Measurements from ENCODE around the gene C10orf90.

The C10orf90 gene

GRCh38 chr10:126407831-126408230 lies 262.7 kb downstream of the C10orf90 start:
- Histone ChIP-seq H3K9ac (ENCODE audit: low read length) (no peak overlapping the region), H3K27me3 (ENCODE audit: low read length) (no peaks in the 10 kb centered on the region), H4K20me1 (ENCODE audit: low read depth, low read length) (no peaks in the 10 kb centered on the region), H3K9me2 (replicated peaks; ENCODE audit: insufficient read depth, low read length) (no peaks in the 10 kb centered on the region), H3K4me2 (ENCODE audit: low read depth, low read length, poor library complexity, severe bottlenecking) (no peak overlapping the region), H3K4me3 (ENCODE audit: insufficient read depth, low read length, poor library complexity, severe bottlenecking) (no peak overlapping the region), H3K79me2 (ENCODE audit: insufficient read depth, low read length) (no peaks in the 10 kb centered on the region), H3K36me3 (ENCODE audit: low read length) (no peaks in the 10 kb centered on the region), H3K9me3 (ENCODE audit: insufficient read depth, low read length) (no peaks in the 10 kb centered on the region), H3K27ac (ENCODE audit: low read depth, low read length) (no peak overlapping the region), H3F3A (ENCODE audit: insufficient read depth) (no peaks in the 10 kb centered on the region), H2AFZ (ENCODE audit: low read depth, low read length, severe bottlenecking) (no peak overlapping the region)
- TF ChIP-seq EZH2phosphoT487 (conservative IDR thresholded peaks at IDR 0.05; ENCODE audit: low read length): no peak
- TF ChIP-seq CTCF (IDR thresholded peaks at IDR 0.05; ENCODE audit: insufficient read depth, low read length, poor library complexity, severe bottlenecking): no peak

DNA sequence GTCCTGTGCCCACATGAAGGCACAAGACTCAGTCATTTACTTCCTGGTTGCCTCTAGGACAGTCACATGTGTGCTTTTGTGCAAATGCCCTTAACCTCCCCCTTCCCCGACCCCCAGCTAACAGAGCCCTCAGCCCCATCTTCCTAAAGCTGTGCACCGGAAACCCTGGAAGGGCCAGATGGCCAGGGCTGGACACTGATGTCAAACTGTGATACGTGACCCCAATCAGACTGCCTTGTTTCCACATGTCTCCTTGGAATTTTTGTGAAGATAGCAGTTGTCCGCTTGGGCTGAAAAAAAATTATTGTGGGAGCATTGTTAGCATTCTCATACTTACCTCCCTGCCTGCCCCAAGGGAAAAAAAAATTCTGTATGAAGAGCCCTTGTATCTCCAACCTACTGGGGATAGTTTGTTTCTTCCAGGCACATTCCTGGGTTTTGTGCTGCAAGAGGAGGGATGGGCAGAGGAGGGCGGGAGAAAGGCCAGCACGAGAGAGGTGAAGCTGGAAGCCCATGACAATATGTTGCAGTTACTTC lies 265.2 kb downstream of the C10orf90 start:
- Histone ChIP-seq H3K36me3 (ENCODE audit: low read length) (no peaks in the 10 kb centered on the region), H3K79me2 (ENCODE audit: insufficient read depth, low read length) (no peaks in the 10 kb centered on the region)

DNA sequence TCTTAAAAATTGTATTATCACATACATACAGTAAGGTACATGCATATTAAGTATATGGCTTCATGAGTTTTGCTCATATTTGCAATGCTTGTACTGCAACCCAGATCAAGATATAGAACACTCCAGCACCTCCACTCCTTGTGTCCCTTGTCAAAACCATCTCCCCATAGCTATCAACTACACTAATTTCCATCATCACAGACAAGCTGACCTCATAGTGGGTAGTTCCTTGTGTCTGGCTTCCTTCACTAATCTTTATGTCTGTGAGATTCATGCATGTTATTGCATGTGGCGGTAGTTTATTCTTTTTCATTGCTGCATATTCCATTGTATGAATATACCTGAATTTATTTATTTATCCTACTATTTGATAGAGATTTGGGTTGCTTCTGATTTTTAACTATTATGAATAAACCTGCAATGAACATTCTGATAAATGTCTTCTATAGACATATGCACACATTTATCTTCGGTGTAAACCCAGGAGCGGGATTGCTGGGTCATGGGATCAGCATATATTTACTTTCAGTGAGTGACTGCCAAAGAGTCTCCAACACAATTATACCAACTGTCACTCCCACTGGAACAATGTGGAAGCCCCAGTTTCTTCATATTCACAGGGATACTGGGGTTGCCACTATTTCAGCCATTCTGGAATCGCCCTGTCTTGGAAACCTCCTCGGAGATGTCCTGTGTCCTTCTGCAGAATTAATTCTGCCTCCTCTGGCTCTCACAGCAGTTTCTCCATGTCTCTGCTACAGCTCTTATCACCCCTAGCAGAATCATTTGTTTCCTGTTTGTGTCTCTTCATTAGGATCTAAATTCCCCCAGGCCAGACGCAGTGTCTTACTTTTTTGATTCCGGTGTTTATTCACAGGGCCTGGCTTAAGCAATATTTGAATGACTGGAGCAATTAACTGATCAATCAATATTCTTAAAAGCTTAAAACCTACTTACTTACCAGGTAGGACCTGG lies 267.5 kb downstream of the C10orf90 start:
- Histone ChIP-seq H3K27me3 (ENCODE audit: low read length) (no peaks in the 10 kb centered on the region), H4K20me1 (ENCODE audit: low read depth, low read length) (no peaks in the 10 kb centered on the region), H3K36me3 (ENCODE audit: low read length) (no peaks in the 10 kb centered on the region), H3K9ac (ENCODE audit: low read length) (no peak overlapping the region), H3K4me2 (ENCODE audit: low read depth, low read length, poor library complexity, severe bottlenecking) (no peak overlapping the region), H3K79me2 (ENCODE audit: insufficient read depth, low read length) (no peaks in the 10 kb centered on the region), H3K4me3 (ENCODE audit: insufficient read depth, low read length, poor library complexity, severe bottlenecking) (no peak overlapping the region), H3F3A (ENCODE audit: insufficient read depth) (no peaks in the 10 kb centered on the region), H3K9me3 (ENCODE audit: insufficient read depth, low read length) (no peaks in the 10 kb centered on the region), H3K9me2 (replicated peaks; ENCODE audit: insufficient read depth, low read length) (no peaks in the 10 kb centered on the region), H3K27ac (ENCODE audit: low read depth, low read length) (no peak overlapping the region), H2AFZ (ENCODE audit: low read depth, low read length, severe bottlenecking) (no peak overlapping the region)
- no peak for TF ChIP-seq EZH2phosphoT487 (conservative IDR thresholded peaks at IDR 0.05; ENCODE audit: low read length)
- TF ChIP-seq CTCF (IDR thresholded peaks at IDR 0.05; ENCODE audit: insufficient read depth, low read length, poor library complexity, severe bottlenecking): no peak

More for the DNA sequence above, 265.2 kb downstream of the C10orf90 start:
- Histone ChIP-seq H4K20me1 (ENCODE audit: low read depth, low read length) (no peaks in the 10 kb centered on the region), H3K27ac (ENCODE audit: low read depth, low read length) (no peak overlapping the region), H3K27me3 (ENCODE audit: low read length) (no peaks in the 10 kb centered on the region), H3K9me3 (ENCODE audit: insufficient read depth, low read length) (no peaks in the 10 kb centered on the region), H3F3A (ENCODE audit: insufficient read depth) (no peaks in the 10 kb centered on the region), H3K9ac (ENCODE audit: low read length) (no peak overlapping the region), H3K9me2 (replicated peaks; ENCODE audit: insufficient read depth, low read length) (no peaks in the 10 kb centered on the region), H2AFZ (ENCODE audit: low read depth, low read length, severe bottlenecking) (no peak overlapping the region), H3K4me2 (ENCODE audit: low read depth, low read length, poor library complexity, severe bottlenecking) (no peak overlapping the region), H3K4me3 (ENCODE audit: insufficient read depth, low read length, poor library complexity, severe bottlenecking) (no peak overlapping the region)
- TF ChIP-seq EZH2phosphoT487 (conservative IDR thresholded peaks at IDR 0.05; ENCODE audit: low read length) (no peak), CTCF (IDR thresholded peaks at IDR 0.05; ENCODE audit: insufficient read depth, low read length, poor library complexity, severe bottlenecking) (no peak)

Data from SU-DHL-6 (cell line).